Breast epithelium (tissue), 3 donors: Measurements from ENCODE around the gene PCSK7.

Experiments used
- CTCF ChIP-seq, 3 donors: fragments of 450-650 bp; IDR thresholded peaks; one replicate each; pipeline ENCODE4 v1.5.1; 2016 to 2017; ENCODE audit warnings: antibody characterized with exemption in 3 of 3, mild to moderate bottlenecking in 3 of 3, moderate library complexity in 3 of 3
- POLR2A ChIP-seq: fragments of 450-650 bp; IDR thresholded peaks from one replicate; pipeline ENCODE4 v1.6.1; 2016; ENCODE audit warnings: antibody characterized with exemption, mild to moderate bottlenecking, moderate library complexity
- POLR2AphosphoS5 ChIP-seq, 3 donors: sonication (generic); formaldehyde crosslinking; IDR thresholded peaks; one replicate each; pipeline ENCODE4 v1.6.1; 2017; ENCODE audit warnings: antibody characterized with exemption in 3 of 3

GRCh38 chr11:117249571-117249970 is 17.7 kb upstream of the PCSK7 start:
- TF ChIP-seq POLR2AphosphoS5 (IDR thresholded peaks at IDR 0.05), result no peak
- TF ChIP-seq CTCF (IDR thresholded peaks at IDR 0.05), result no peak
- no peak for TF ChIP-seq POLR2A
